AG04450 (cell line): ENCODE results near the gene MSI2. TPM values are rescaled to one million over a fixed set of nuclear protein-coding genes. Genes with fewer than 3 reads are reported as not detected.

Source experiments
- CTCF ChIA-PET: fragments of 300-600, 350-600 bp; formaldehyde crosslinking; extraction: SDS; loops from one replicate; lab custom pipeline; 2022; ENCODE audit warnings: antibody characterized with exemption, inconsistent platforms; lab: Charles Lee
- POLR2A ChIA-PET: fragments of 350-600 bp; formaldehyde crosslinking; extraction: SDS; loops from one replicate; lab custom pipeline; 2021; ENCODE audit warnings: antibody characterized with exemption, inconsistent platforms; lab: Yijun Ruan, JAX
- DNase-seq: peaks from one replicate; pipeline ENCODE4 v3.0.0-alpha.2; 2011; ENCODE audit warnings: low read depth, low spot score
- H3K27ac ChIP-seq: one replicate; pipeline ENCODE4 v1.5.1; 2012; ENCODE audit warnings: low read depth, low read length, control low read depth
- H3K27me3 ChIP-seq: one replicate; pipeline ENCODE4 v1.6.0; 2012; ENCODE audit warnings: low read length; ENCODE audit not compliant: control insufficient read depth, insufficient read depth
- H3K4me3 ChIP-seq: 2 replicates; pipeline ENCODE4 v1.5.1; 2011; ENCODE audit warnings: mild to moderate bottlenecking, low read depth, low read length, control low read depth
- H3K9me3 ChIP-seq: 2 replicates; pipeline ENCODE4 v1.5.1; 2012; ENCODE audit warnings: low read length; ENCODE audit not compliant: control insufficient read depth, insufficient read depth
- CTCF ChIP-seq: IDR thresholded peaks from 2 replicates; pipeline ENCODE4 v1.5.1; 2011; ENCODE audit warnings: low read depth, low read length, control low read depth, inconsistent platforms
- polyA plus RNA-seq: library from polyadenylated mRNA; depleted of rRNA; stranded (reverse); fragments of >200 nt; gene quantifications from 2 replicates; pipeline ENCODE4 v1.2.3, GENCODE V29; 2011

Gene MSI2
- polyA plus RNA-seq, 1 experiment = 26.2 TPM

- TF ChIP-seq CTCF = no peak
- Histone ChIP-seq H3K9me3 (peaks cover 5% of the 10 kb centered on the region), H3K4me3 (no peak overlapping the region), H3K27ac (no peak overlapping the region), H3K27me3 (no peaks in the 10 kb centered on the region)
- ChIA-PET POLR2A (interaction anchor here (0.6 kb wide), 1 partner anchor 65 kb away, joined by 11 read pairs; no protein-coding TSS in a partner anchor), CTCF (no interaction called here)
- no peak for DNase-seq
Observed at GRCh38 chr17:57375770-57376225, 119.5 kb downstream of the MSI2 start.

- ChIA-PET POLR2A (interaction anchor here (0.5 kb wide), 1 partner anchor 27 kb away, joined by 6 read pairs; no protein-coding TSS in a partner anchor), CTCF (no interaction called here)
- Histone ChIP-seq H3K9me3 (peaks cover 5% of the 10 kb centered on the region), H3K27me3 (no peaks in the 10 kb centered on the region), H3K4me3 (no peak overlapping the region), H3K27ac (no peak overlapping the region)
- DNase-seq = no peak
- TF ChIP-seq CTCF = no peak
Observed at GRCh38 chr17:57377094-57377493, 120.8 kb downstream of the MSI2 start.

- Histone ChIP-seq H3K4me3 (no peak overlapping the region), H3K27ac (no peak overlapping the region), H3K27me3 (no peaks in the 10 kb centered on the region), H3K9me3 (peaks cover 3% of the 10 kb centered on the region; the same call in 1 of the 2 replicates)
- POLR2A ChIA-PET = no interaction called here
- no peak for DNase-seq
- CTCF ChIA-PET = interaction anchor here (0.6 to 0.7 kb wide), 2 partner anchors 11 to 133 kb away, joined by 4 to 6 read pairs; no protein-coding TSS in a partner anchor
- no peak for TF ChIP-seq CTCF
Observed at GRCh38 chr17:57379237-57379894, 123.0 kb downstream of the MSI2 start.

GRCh38 chr17:57379895-57380434, 123.6 kb downstream of the MSI2 start:
- no peak for DNase-seq
- peaks cover 3% of the 10 kb centered on the region; the same call in 1 of the 2 replicates for H3K9me3 ChIP-seq
- no peak for TF ChIP-seq CTCF
- ChIA-PET CTCF (interaction anchor here (0.6 to 0.7 kb wide), 2 partner anchors 11 to 134 kb away, joined by 4 to 6 read pairs; no protein-coding TSS in a partner anchor), POLR2A (no interaction called here)
- no peak overlapping the region for H3K4me3 ChIP-seq
- H3K27ac ChIP-seq = no peak overlapping the region
- H3K27me3 ChIP-seq = no peaks in the 10 kb centered on the region

GRCh38 chr17:57381498-57381897, 125.2 kb downstream of the MSI2 start:
- no peaks in the 10 kb centered on the region for H3K27me3 ChIP-seq
- peaks cover under 1% of the 10 kb centered on the region for H3K9me3 ChIP-seq
- H3K27ac ChIP-seq = no peak overlapping the region
- TF ChIP-seq CTCF = no peak
- CTCF ChIA-PET = interaction anchor here (1.2 kb wide), 1 partner anchor 216 kb away, joined by 3 read pairs; no protein-coding TSS in a partner anchor
- no peak for DNase-seq
- POLR2A ChIA-PET = no interaction called here
- no peak overlapping the region for H3K4me3 ChIP-seq
